ENCODE measurements around the gene TK1.
"Not testable (repeated sequence)": the region's sequence is repeated elsewhere in the genome, so short reads cannot be mapped to it uniquely, and the experiment has no call there.

TK1 gene

GRCh38 chr17:78186692-78187595 is at the start of gene TK1, which contains the start of gene AFMID:
Gene TK1, minus strand, starts transcription at chr17:78187052. Its CDS starts 58 bp downstream, at chr17:78186994.
Gene AFMID, plus strand, starts transcription at chr17:78187362. Its CDS starts 9 bp downstream, at chr17:78187371.
- DNase-seq: peak; percentile 86 to 90

- no peak for DNase-seq
These were observed 49.0 kb upstream of the TK1 start for GRCh38 chr17:78235885-78236284.

GRCh38 chr17:78235022-78235421 is 48.2 kb upstream of the TK1 start:
- DNase-seq: not testable (repeated sequence)

- DNase-seq: no peak
These were observed 47.5 kb upstream of the TK1 start for GRCh38 chr17:78234261-78234865.

GRCh38 chr17:78233678-78234077 is 46.8 kb upstream of the TK1 start:
- no peak for DNase-seq

- no peak for DNase-seq
These were observed 46.0 kb upstream of the TK1 start for GRCh38 chr17:78232859-78233173.

GRCh38 chr17:78231991-78232858 is 45.4 kb upstream of the TK1 start:
- DNase-seq: no peak

- DNase-seq: no peak
These were observed 44.4 kb upstream of the TK1 start, which contains the start of gene TMEM235 for GRCh38 chr17:78230996-78231935. Gene TMEM235, plus strand, starts transcription at chr17:78231631. Its CDS starts 393 bp downstream, at chr17:78232024.

GRCh38 chr17:78230252-78230962 is 43.6 kb upstream of the TK1 start:
- no peak for DNase-seq

- no peak for DNase-seq
These were observed 41.3 kb upstream of the TK1 start for GRCh38 chr17:78228176-78228575.

- peak in 1 of 2 donors; percentile 83 for DNase-seq
These were observed 40.6 kb upstream of the TK1 start for GRCh38 chr17:78227455-78227916.

- no peak for DNase-seq
These were observed 40.1 kb upstream of the TK1 start for GRCh38 chr17:78226759-78227454.

GRCh38 chr17:78226055-78226758 is 39.4 kb upstream of the TK1 start:
- no peak for DNase-seq

GRCh38 chr17:78225088-78225865 is 38.4 kb upstream of the TK1 start:
- DNase-seq: no peak

- DNase-seq: no peak
These were observed 37.6 kb upstream of the TK1 start for GRCh38 chr17:78224231-78225087.

- no peak for DNase-seq
These were observed 36.9 kb upstream of the TK1 start for GRCh38 chr17:78223765-78224164.

- no peak for DNase-seq
These were observed 36.2 kb upstream of the TK1 start for GRCh38 chr17:78223061-78223460.
